Measurements from ENCODE around the gene STXBP5. TPM values are rescaled to one million over a fixed set of nuclear protein-coding genes. Genes with fewer than 3 reads are reported as not detected.

Gene STXBP5
- total and polyA plus RNA-seq, 9 of the 15 experiments (the other 6 are each of a cell fraction or from before 2014, with no cell fraction given), result 23.3 to 172 (median 71.5) TPM

GRCh38 chr6:147222160-147222838, 18.1 kb downstream of the STXBP5 start (continued):
- TF ChIP-seq SIN3A (IDR thresholded peaks at IDR 0.05; ENCODE audit: borderline replicate concordance in 2 of 2, control insufficient read depth in 1 of 2, low read depth in 2 of 2, low read length in 2 of 2) (no peak), EZH2 (IDR thresholded peaks at IDR 0.05; ENCODE audit: borderline replicate concordance, low read depth, low read length) (no peak), FOXJ2 (tag; IDR thresholded peaks at IDR 0.05) (no peak), EP300 (IDR thresholded peaks at IDR 0.05; ENCODE audit: low read length) (peak; percentile 91), ZHX1 (conservative IDR thresholded peaks at IDR 0.05; ENCODE audit: low read length) (no peak), CREB1 (IDR thresholded peaks at IDR 0.05) (no peak; the same call in 1 of the 2 replicates), CREB1 (CRISPR knock-in tag; IDR thresholded peaks at IDR 0.05) (no peak), TOE1 (IDR thresholded peaks at IDR 0.05; ENCODE audit: borderline replicate concordance) (0 out of 2 replicates have a peak, but pooled peaks have one; percentile 16), TOE1 (CRISPR knock-in tag; IDR thresholded peaks at IDR 0.05; ENCODE audit: borderline replicate concordance, low read depth) (no peak), CBFA2T2 (conservative IDR thresholded peaks at IDR 0.05) (no peak; the same call in 1 of the 2 replicates), PRPF4 (IDR thresholded peaks at IDR 0.05; ENCODE audit: insufficient read depth, low read depth, low read length, poor library complexity, severe bottlenecking) (no peak), ZNF707 (CRISPR knock-in tag; conservative IDR thresholded peaks at IDR 0.05) (no peak), POLR2H (tag; IDR thresholded peaks at IDR 0.05; ENCODE audit: low read depth) (no peak), SRSF9 (IDR thresholded peaks at IDR 0.05; ENCODE audit: borderline replicate concordance, low read depth, low read length) (no peak), ZNF609 (CRISPR knock-in tag; IDR thresholded peaks at IDR 0.05; ENCODE audit: borderline replicate concordance) (no peak), NFXL1 (CRISPR knock-in tag; IDR thresholded peaks at IDR 0.05) (no peak), PKNOX1 (IDR thresholded peaks at IDR 0.05) (peak; percentile 83), L3MBTL2 (IDR thresholded peaks at IDR 0.05) (peak; percentile 41; the same call in 1 of the 2 replicates), TFAM (CRISPR knock-in tag; conservative IDR thresholded peaks at IDR 0.05) (no peak)

Measured in K562 (cell line).